HG03159 (cell line): Measurements from ENCODE around the gene IWS1.
"Not testable (repeated sequence)": the region's sequence is repeated elsewhere in the genome, so short reads cannot be mapped to it uniquely, and the experiment has no call there.

Experiments used
- ATAC-seq: cut with Tn5 transposase; IDR thresholded peaks from one replicate; pipeline ENCODE4 v1.9.1; 2021; ENCODE audit warnings: mild to moderate bottlenecking, moderate library complexity; ENCODE audit not compliant: unreplicated experiment

IWS1 gene

DNA sequence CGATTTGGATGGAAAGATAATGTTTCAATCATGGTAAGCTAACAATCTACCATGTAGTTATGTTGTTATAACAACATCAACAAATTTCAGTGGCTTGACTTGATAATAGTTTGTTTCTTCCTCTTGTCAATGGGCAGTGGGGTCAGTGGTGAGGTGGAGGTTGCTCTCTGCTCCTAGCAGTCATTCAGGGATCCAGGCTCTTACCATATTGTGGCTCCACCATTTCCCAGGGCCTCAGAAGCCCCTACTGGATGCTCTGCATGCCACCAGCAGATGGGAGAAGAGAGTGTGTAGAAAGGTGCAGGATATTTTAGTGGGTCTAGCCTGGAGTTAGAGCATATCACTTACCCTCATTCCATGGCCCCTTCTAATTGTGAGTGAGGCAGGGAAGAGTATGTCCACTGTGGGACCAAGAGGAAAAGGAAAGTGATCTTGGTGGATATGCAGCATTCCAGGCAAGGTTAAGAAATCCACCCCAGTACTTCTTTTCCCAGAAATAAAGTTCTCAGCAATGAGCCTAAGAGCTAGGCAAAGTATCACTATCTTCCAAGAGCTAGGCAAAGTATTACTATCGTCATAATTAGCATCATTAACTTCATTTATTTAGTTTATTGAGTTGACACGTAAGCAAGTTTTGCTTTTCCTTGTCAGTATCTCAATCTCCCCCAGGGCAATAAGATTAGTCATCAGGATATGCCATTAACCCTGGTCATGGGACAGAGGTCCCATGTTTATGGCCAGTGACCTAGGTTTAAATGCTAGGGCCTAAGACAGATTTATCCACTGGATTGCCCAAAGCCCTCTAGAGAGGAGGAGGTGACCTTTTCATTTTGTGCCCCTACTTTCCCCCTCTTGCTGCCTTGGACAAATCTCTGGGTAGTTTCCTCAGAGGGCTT lies 4.2 kb upstream of the IWS1 start:
- no peak for ATAC-seq

DNA sequence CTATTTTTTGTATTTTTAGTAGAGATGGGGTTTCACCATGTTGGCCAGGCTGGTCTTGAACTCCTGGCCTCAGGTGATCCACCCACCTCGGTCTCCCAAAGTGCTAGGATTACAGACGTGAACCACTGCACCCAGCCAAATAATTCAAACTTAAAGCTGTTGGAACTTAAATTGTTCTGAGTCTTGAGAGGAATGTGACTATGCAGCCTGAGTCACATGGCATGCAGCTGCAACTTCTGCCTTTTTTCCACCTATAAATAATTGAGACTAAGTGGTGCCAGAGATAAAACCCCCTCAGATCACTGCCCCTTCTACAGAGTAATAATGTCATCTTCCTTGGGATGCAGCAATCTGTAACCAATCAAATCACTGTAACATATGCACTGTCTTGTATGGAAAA lies 3.1 kb upstream of the IWS1 start:
- not testable (repeated sequence) for ATAC-seq

DNA sequence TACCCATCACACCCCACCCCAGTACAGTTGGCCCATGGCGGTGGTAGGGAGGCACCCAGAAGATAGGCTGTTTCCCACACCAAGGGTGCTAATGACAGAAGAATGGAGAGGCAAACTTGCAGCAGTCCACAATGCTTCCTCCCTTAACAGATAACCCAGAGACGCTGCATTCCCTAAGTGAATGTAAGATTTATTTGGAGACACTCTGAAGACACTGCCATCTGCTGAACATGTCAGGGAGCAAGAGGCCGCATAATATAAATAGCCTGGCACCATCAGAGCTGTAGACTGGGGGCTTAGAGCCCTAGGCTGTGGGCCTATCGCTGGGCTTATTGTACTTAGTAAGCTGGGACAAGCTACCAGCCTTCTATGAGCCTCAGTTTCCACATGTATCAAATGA lies 2.2 kb upstream of the IWS1 start:
- ATAC-seq = no peak

DNA sequence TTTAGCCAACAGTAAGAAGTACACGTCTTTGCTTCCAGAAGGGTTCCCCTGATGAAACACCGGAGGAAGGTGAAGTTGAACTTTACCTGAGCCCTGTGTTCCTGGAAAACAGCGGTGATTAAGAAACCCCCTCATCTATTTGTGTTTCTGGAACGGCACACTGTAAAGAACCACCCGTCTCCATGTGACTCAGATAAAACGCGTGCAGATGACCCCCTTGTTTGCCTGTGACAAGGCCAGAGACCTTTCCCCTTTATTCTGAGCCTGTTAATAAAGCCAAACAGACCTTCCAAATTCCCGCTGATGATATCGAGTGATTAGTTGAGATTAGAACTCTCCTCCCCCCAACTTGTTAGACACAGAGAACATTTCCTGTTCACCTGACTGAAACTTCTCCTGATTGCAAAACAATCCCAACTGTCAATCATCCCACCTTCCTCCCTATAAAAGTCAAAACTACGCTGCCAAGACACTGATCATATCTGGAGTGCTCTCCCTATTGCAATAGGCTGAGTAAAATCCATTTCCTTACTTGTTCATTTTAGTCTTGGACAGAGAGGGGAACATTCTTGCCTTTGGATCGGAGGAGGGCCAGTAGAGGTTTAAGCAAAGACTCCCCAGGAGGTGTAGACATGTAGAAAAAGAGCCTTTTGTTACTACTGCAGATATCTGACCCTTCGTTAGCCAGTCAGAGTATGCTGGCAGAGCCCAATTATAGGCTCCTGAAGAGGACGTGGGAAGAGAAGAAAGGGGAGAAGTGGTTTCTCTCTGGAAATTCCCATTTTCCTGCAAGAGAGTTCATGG lies 914 bp upstream of the IWS1 start:
- peak; percentile 5 for ATAC-seq

DNA sequence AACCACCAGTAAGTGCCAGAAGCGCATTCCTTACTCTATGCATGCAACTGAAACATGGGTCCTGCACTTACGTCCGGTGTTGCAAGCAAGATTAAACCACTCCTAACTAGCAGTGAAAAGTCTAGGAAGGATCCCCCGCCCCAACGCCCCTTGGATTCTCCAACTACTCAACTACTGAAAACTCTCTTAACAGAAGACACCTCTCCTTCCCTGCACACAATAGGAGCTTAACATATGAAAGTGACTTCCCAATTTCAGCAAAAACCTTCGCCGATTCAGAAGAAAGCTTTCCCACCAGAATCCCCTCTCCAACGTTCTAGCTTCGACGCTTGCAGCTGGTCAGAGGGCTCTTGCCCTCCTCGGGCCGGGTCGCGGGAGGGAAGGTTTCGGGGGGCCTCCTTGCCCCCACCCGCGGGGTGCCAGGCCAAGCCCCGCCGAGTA lies 578 bp downstream of the IWS1 start:
- ATAC-seq = no peak

DNA sequence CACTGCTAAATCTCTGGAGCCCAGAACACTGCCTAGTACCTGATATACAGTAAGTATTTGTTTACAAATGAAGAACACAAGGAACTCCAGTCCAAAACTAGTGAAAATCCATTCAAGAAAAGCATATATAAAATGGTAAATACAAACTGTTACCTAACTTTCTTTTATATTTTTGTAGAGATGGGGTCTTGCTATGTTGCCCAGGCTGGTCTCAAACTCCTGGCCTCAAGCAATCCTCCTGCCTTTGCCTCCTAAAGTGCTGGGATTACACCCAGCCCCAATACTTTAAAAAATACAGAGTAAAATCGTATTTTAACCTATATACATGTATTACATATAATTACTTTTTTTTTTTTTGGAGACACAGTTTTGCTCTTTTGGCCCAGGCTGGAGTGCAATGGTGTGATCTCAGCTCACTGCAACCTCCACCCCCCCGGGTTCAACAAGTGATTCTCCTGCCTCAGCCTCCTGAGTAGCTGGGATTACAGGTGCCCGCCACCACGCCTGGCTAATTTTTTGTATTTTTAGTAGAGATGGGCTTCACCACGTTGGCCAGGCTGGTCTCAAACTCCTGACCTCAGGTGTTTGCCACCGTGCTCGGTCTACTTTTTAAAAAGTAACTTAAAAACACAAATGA lies 2.0 kb downstream of the IWS1 start:
- ATAC-seq = not testable (repeated sequence)

DNA sequence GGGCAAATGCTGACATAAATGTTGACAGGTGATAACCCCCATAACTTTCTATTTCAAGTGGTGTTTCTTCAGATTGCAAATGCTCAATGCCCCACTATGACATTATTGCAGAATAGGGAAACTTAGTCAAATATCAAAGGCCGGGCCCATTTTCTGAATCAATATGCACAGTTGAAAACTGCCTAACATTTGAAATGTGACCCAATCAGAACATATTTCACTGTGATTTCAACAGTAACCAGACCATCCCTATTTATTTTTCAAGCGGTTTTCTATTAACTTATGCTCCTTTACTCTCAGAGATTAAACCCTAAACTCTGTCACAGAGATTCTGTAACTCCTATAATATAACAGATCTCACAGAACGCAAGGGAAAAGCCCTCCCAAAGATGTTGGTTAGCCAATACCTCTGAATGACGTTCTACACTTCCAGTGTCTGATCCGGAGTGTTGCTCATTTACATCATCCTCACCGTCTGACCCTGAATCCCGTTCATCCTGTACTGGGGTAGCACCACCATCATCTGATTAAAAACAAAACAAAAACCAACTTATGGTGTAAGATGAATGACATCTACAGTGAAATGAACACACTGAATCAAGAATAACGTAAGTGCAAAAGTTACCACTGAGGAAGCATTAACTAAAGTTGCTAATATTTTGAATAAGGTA lies 2.9 kb downstream of the IWS1 start:
- ATAC-seq = no peak

DNA sequence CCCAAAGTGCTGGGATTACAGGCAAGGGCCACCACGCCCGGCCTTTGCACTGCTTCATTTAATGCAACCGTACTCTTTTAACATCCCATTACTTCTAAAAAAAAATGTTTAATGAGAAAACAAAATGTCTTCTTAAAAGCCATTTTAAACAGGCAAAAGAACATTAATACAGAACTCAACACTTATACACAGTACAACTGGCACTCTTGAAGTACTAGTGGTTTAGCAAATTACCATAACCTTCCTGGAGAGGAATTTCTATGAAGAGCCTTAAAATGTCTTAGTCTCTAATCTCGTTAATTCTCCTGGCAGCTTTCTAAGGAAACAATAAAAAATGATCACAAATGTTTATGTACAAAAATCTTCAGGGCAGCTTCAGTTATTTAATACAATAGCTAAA lies 5.9 kb downstream of the IWS1 start:
- no peak for ATAC-seq

DNA sequence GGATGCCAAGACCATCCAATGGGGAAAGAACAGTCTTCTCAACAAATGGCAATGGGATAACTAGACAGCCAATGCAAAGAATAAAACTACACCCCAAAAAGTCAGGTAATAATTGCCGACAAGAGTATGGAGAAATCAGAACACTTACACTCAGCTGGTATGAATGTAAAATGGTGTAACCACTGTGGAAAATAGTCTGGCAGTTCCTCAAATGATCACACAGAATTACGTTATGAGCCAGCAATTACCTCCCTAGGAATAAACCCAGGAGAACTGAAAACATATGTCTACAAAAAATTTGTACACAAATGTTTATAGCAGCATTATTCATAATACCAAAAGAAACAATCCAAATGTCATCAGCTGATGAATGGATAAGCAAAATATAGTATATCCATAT lies 8.8 kb downstream of the IWS1 start:
- ATAC-seq = no peak

DNA sequence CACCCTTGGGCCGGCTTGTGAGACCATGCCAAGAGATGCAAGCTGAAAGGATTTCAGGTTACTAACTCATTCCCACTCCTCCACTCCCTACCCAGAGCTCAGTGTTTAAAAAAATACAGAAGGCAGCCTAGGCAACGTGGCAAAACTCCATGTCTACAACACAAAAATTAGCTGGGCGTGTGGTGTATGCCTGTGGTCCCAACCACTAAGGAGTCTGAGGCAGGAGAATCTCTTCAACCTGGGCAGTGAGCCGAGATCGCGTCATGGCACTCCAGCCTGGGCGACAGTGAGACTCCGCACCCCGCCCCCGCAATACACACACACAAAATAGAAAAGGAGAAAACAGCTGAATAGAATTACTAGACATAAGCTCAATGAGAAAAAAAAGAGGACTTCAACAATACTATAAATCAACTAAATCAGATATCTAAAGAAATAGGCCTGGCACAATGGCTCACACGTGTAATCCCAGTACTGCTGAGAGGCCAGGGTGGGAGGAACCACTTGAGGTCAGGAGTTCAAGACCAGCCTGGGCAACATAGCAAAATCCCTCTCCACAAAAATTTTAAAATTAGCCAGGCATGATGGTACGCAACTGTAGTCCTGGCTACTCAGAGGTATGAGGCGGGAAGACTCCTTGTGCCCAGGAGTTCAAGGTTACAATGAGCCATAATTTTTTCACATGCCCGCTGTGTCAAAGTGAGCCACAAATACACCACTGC lies 10.1 kb downstream of the IWS1 start:
- no peak for ATAC-seq

DNA sequence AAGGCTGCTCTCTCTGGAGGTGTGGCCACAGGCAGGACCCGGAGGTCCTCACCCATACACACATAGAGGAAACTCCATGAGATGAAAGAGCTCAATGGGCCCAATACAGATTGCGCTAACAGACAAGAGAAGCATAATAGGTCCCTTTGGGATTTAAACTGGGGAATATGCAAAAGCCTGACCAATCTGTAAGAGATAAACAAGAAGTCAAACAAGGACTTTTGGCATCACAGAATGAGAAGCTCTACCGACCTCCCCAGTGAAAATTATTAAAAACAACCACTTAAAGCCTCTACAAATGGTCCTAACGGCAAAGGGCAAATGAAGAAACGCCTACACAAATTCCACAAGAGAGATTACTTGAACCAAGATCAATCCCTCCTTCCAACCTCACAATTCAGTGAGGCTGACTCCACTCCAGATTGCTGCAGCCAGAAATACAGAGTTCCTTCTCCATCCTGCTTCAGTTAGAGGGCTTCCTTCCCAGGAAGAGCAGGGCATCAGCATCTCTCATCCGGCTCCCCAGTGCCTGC lies 10.8 kb downstream of the IWS1 start:
- no peak for ATAC-seq

DNA sequence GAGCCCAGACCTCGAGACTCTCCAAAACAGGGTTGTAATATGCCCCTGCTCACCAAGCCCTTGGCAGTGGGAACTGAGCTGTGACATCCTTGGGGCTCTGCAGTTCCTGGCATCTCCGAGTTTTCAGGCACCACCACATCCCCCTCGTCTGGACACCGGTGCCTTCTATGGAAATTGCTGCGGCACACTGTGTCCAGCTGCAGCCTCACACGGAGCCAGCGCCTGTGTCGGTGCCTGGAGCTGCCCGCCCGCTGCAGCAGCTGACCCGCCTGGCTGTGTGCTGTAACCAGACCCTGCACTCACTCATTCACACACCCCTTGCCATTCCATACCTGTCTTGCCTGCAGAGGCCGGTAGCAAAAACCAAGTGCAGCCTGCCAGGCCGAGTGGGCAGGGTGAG lies 11.8 kb downstream of the IWS1 start:
- no peak for ATAC-seq

DNA sequence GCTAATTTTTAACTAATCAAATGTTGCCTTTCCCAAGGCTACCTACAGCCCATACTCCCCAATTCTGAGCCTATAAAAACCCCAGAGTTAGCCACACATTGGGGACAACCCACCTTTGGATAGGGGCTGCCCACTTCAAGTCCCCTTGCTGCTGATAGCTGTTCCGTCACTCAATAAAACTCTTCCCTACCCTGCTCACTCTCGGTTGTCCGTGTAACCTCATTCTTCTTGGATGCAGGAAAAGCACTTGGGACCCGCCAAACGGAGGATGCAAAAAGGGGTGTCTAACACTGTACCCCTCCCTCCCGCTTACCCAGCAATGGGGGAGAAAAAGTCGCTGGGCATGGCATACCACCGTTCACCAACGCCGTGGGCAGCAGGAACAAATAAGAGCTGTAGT lies 12.2 kb downstream of the IWS1 start:
- no peak for ATAC-seq

DNA sequence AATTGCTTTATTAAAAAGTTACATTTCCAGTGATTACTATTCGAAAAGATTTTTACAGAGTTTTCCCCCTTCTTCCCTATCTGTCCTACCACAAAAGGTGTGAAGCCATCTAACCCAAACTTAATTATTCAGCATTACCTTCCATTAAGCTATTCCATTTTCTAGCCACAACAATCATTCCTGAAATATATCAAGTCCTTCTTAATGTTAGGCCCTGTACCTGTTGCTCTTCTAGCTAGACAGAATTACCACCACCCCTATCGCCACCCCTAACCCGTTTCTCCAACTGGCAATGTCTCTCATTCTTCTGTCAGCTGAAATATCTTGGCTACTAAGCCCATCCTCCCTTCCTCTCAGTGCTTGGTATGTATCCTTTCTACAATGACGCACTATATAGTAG lies 13.9 kb downstream of the IWS1 start:
- ATAC-seq = no peak

DNA sequence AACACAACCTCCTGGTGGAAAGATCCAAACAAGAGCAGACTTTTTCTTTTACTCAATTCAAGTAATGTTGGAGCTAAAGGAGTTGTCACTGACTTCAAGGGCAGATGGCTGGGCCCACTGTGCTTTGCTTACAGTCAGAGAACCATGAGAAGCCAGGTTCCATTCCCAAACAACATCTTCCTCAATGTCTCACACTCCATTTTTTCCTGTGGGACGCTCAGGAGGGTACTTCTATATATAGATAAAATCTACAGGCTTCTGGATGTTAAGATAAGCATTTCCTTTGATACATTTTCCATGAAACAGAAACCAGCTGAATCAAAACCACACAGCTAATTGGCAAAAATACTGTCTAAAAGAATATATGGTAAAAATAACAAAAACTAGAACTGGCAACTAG lies 14.4 kb downstream of the IWS1 start:
- ATAC-seq = no peak

DNA sequence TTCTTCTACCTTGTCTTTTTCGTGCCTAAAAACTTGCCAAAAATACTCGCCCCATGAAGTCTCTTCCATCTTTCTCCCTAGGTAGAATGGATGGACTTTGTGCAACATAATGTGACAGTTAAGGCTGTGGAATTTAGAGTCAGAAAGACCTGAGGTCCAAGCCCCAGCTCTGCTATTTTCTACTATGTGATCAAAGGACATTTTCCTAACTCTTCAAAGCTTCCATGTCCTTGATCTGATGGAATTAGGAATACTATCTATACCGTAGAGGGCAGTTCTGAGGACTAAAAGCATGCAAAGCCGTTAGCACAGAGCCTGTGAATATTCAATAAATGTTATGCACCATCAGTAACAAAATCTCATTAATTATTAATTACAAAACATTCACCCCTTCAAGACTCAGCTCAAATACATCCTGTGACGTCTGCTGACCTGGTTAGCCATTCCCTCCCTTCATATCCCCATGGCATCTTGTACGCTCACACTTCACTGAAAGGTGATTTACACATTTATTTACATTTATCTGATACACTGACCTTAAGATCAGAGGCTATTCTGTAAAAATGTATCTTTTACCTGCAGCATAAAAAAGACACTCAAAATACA lies 15.1 kb downstream of the IWS1 start:
- no peak for ATAC-seq

DNA sequence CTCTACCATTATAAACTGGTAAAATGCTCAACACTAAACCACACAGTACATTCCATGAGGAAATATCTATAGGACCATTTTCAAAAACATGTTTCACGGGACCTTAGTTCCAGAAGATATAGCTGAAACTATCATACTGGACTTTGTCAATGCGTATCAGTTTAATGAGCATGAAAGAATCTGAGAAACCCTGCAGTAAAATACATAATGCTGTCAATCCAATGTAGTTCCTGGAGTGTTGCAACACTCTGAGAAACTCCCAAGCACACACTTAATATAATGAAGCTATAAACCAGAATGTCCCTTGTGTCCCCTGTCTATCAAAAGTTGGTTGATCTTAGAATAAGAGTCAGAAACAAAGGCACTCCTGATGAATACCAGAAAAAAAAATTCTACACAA lies 16.2 kb downstream of the IWS1 start:
- ATAC-seq = no peak

DNA sequence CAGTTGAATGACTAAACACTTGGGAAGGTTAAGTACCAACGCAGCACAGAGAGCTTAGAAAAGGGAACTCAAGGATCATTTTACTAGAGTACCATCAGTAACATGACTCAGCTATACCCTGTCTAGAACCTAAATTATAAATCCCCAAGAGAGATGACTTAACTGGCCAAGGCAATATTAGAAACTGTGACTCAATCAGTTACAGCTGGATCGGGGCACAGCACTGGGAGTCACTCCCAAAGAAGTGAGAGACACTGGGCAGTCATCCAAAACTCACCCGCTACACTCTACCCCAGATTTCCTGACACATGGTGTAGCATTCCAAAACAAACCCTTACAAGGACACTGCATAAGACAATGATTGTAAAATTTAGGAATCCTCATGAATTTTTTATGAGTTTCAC lies 17.7 kb downstream of the IWS1 start:
- no peak for ATAC-seq

DNA sequence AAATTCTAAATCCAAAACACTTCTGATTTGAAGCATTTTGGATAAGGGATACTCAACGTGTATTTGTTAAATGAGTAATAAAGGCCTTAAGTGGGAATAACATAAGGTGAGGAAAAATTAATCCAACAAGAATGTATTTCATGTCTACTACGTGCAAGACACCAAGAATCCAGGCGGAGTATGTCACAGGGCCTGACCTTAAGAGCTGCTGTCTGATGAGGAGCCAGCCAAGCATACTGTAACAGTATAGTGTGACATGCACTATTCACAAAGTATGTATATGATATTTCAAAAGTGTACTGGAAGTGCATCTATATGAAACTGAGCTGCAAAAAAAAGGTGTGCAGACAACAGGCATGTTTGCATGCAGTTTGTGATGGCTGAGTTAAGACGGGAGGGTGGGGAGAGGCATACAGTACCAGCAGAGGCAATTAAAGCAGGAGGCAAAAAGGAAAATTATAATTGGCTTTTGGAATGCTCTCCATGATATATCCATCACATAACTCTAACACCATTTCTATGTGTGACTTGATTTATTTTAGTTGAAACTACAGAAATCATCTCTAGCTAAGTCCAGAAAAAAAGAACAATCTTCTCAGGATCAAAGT lies 18.2 kb downstream of the IWS1 start:
- no peak for ATAC-seq
